GM21825 (cell line): ENCODE results near the gene DDHD1.
"Not testable (repeated sequence)": the region's sequence is repeated elsewhere in the genome, so short reads cannot be mapped to it uniquely, and the experiment has no call there.

Experiments used
- ATAC-seq: cut with Tn5 transposase; IDR thresholded peaks from one replicate; pipeline ENCODE4 v1.9.1; 2021; ENCODE audit warnings: mild to moderate bottlenecking, moderate library complexity; ENCODE audit not compliant: unreplicated experiment

Gene DDHD1

GRCh38 chr14:53109105-53110041 lies 43.8 kb downstream of the DDHD1 start:
- ATAC-seq = peak; percentile 90

GRCh38 chr14:53108292-53109104 lies 44.6 kb downstream of the DDHD1 start:
- ATAC-seq = no peak

GRCh38 chr14:53106768-53107167 lies 46.4 kb downstream of the DDHD1 start:
- ATAC-seq = no peak

- ATAC-seq = no peak
These were observed 49.3 kb downstream of the DDHD1 start for GRCh38 chr14:53103636-53104340.

- ATAC-seq = no peak
These were observed 59.9 kb downstream of the DDHD1 start for GRCh38 chr14:53093206-53093605.

GRCh38 chr14:53090853-53091252 lies 62.3 kb downstream of the DDHD1 start:
- ATAC-seq = no peak

- ATAC-seq = not testable (repeated sequence)
These were observed 68.2 kb downstream of the DDHD1 start for GRCh38 chr14:53084954-53085353.

- no peak for ATAC-seq
These were observed 88.6 kb downstream of the DDHD1 start for GRCh38 chr14:53064475-53064874.

- ATAC-seq = no peak
These were observed 90.3 kb downstream of the DDHD1 start for GRCh38 chr14:53062856-53063255.

GRCh38 chr14:53060046-53060445 lies 93.1 kb downstream of the DDHD1 start:
- no peak for ATAC-seq

GRCh38 chr14:53055003-53055402 lies 98.1 kb downstream of the DDHD1 start:
- ATAC-seq = peak; percentile 50

- ATAC-seq = no peak
These were observed 98.7 kb downstream of the DDHD1 start for GRCh38 chr14:53054457-53054856.

GRCh38 chr14:53048631-53049030 lies 104.5 kb downstream of the DDHD1 start:
- ATAC-seq = no peak

GRCh38 chr14:53047307-53048069 lies 105.6 kb downstream of the DDHD1 start:
- ATAC-seq = no peak

- ATAC-seq = no peak
These were observed 108.6 kb downstream of the DDHD1 start for GRCh38 chr14:53044486-53044885.

- ATAC-seq = no peak
These were observed 110.0 kb downstream of the DDHD1 start for GRCh38 chr14:53043027-53043581.

GRCh38 chr14:53042480-53042879 lies 110.6 kb downstream of the DDHD1 start:
- ATAC-seq = no peak

GRCh38 chr14:53041067-53041466 lies 112.1 kb downstream of the DDHD1 start:
- ATAC-seq = no peak

- ATAC-seq = no peak
These were observed 114.5 kb downstream of the DDHD1 start for GRCh38 chr14:53038629-53039028.

- no peak for ATAC-seq
These were observed 116.1 kb downstream of the DDHD1 start for GRCh38 chr14:53037016-53037415.
